OCI-LY7 (cell line): ENCODE results near the gene MICAL3.

Source experiments
- EZH2phosphoT487 ChIP-seq: fragments of 200-600 bp; sonication (generic); IDR thresholded peaks from 2 replicates; pipeline ENCODE4 v1.6.1; 2018; ENCODE audit warnings: low read depth, borderline replicate concordance, mild to moderate bottlenecking, mixed run types, antibody characterized with exemption, low read length, moderate library complexity, mixed read lengths
- TF ChIP-seq, protein P1 (sequence below): fragments of 200-600 bp; sonication (generic); conservative IDR thresholded peaks from 2 replicates; pipeline ENCODE4 v1.5.1; 2014; ENCODE audit warnings: mild to moderate bottlenecking, antibody characterized with exemption, low read length, moderate library complexity, mixed read lengths

DNA sequence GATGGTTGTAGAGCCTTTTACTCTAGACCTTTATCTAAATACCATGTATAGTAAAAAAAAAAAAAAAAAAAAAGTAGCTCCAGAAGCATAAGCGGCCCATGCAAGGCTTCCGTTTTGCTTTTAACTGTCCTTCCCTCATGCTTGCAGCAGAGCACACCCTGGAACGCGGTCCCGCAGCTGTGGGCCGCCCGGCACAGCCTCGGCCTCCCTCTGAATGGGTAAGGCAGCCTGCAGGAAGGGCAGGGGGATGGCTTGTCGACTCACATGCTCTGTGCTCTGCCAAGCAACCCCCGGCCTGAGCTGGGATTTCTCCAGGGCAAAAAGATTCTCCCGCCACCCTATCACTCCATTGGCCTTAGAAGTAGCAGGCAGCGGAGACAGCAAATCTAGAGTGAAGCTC is 148.7 kb downstream of the MICAL3 start:
- TF ChIP-seq, protein P1, sequence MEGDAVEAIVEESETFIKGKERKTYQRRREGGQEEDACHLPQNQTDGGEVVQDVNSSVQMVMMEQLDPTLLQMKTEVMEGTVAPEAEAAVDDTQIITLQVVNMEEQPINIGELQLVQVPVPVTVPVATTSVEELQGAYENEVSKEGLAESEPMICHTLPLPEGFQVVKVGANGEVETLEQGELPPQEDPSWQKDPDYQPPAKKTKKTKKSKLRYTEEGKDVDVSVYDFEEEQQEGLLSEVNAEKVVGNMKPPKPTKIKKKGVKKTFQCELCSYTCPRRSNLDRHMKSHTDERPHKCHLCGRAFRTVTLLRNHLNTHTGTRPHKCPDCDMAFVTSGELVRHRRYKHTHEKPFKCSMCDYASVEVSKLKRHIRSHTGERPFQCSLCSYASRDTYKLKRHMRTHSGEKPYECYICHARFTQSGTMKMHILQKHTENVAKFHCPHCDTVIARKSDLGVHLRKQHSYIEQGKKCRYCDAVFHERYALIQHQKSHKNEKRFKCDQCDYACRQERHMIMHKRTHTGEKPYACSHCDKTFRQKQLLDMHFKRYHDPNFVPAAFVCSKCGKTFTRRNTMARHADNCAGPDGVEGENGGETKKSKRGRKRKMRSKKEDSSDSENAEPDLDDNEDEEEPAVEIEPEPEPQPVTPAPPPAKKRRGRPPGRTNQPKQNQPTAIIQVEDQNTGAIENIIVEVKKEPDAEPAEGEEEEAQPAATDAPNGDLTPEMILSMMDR, result no peak
- TF ChIP-seq EZH2phosphoT487, result no peak
